Measurements from ENCODE around the gene DNAH7.

The DNAH7 gene

DNA sequence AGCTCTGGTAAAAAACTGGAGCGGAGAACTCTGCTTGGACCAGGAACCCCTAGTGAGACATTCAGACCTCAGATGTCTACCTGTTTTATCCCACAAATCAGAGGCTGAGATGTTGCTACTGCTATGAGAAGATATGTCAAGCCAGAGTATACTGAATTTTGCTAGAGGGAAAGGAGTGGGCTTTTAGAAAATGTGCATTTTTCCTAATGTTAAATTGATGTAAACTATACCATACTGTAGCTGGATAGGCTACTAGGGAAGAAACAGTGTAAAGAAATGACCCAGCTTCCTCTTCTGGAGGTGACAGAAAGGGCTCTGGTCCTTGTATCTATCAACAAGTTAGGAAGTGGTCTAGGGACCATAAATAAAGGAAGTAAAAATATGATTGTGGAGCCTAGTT, 346.6 kb downstream of the DNAH7 start:
- no peak overlapping the region for H3K9ac ChIP-seq (ENCODE audit: low read length in 5 of 5)
- no peaks in the 10 kb centered on the region for H3K4me1 ChIP-seq (ENCODE audit: control insufficient read depth in 5 of 5, insufficient read depth in 5 of 5, low read length in 5 of 5)
- H3K36me3 ChIP-seq (ENCODE audit: control insufficient read depth in 5 of 5, insufficient read depth in 5 of 5, low read length in 5 of 5): peaks cover 13 to 29% (median 19%) of the 10 kb centered on the region in 5 donors
- no peaks in the 10 kb centered on the region for H3K9me3 ChIP-seq (ENCODE audit: control insufficient read depth in 5 of 5, low read length in 5 of 5)
- H3K27me3 ChIP-seq (ENCODE audit: control insufficient read depth in 5 of 5, insufficient read depth in 4 of 5, low read length in 5 of 5): no peaks in the 10 kb centered on the region
- no peak overlapping the region for H3K27ac ChIP-seq (ENCODE audit: low read depth, low read length)
- no peak overlapping the region for H3K4me3 ChIP-seq (ENCODE audit: low read depth in 1 of 5, low read length in 5 of 5)

GRCh38 chr2:195721042-195721441, 347.6 kb downstream of the DNAH7 start:
- no peaks in the 10 kb centered on the region for H3K27me3 ChIP-seq (ENCODE audit: control insufficient read depth in 5 of 5, insufficient read depth in 4 of 5, low read length in 5 of 5)
- no peak overlapping the region for H3K27ac ChIP-seq (ENCODE audit: low read depth, low read length)
- H3K9ac ChIP-seq (ENCODE audit: low read length in 5 of 5): no peak overlapping the region
- no peaks in the 10 kb centered on the region for H3K9me3 ChIP-seq (ENCODE audit: control insufficient read depth in 5 of 5, low read length in 5 of 5)
- H3K4me3 ChIP-seq (ENCODE audit: low read depth in 1 of 5, low read length in 5 of 5): no peak overlapping the region
- H3K36me3 ChIP-seq (ENCODE audit: control insufficient read depth in 5 of 5, insufficient read depth in 5 of 5, low read length in 5 of 5): peaks cover 19 to 35% (median 24%) of the 10 kb centered on the region in 5 donors
- no peaks in the 10 kb centered on the region for H3K4me1 ChIP-seq (ENCODE audit: control insufficient read depth in 5 of 5, insufficient read depth in 5 of 5, low read length in 5 of 5)

- Histone ChIP-seq H3K36me3 (ENCODE audit: control insufficient read depth in 5 of 5, insufficient read depth in 5 of 5, low read length in 5 of 5) (peaks cover 13 to 36% (median 26%) of the 10 kb centered on the region in 5 donors), H3K27me3 (ENCODE audit: control insufficient read depth in 5 of 5, insufficient read depth in 4 of 5, low read length in 5 of 5) (no peaks in the 10 kb centered on the region), H3K27ac (ENCODE audit: low read depth, low read length) (no peak overlapping the region), H3K9ac (ENCODE audit: low read length in 5 of 5) (no peak overlapping the region), H3K4me3 (ENCODE audit: low read depth in 1 of 5, low read length in 5 of 5) (no peak overlapping the region), H3K4me1 (ENCODE audit: control insufficient read depth in 5 of 5, insufficient read depth in 5 of 5, low read length in 5 of 5) (no peaks in the 10 kb centered on the region), H3K9me3 (ENCODE audit: control insufficient read depth in 5 of 5, low read length in 5 of 5) (no peaks in the 10 kb centered on the region)
Observed at GRCh38 chr2:195716466-195716865, 352.2 kb downstream of the DNAH7 start.

GRCh38 chr2:195711478-195711877, 357.2 kb downstream of the DNAH7 start:
- H3K9me3 ChIP-seq (ENCODE audit: control insufficient read depth in 5 of 5, low read length in 5 of 5): no peaks in the 10 kb centered on the region
- no peak overlapping the region for H3K9ac ChIP-seq (ENCODE audit: low read length in 5 of 5)
- H3K27ac ChIP-seq (ENCODE audit: low read depth, low read length): no peak overlapping the region
- no peaks in the 10 kb centered on the region for H3K4me1 ChIP-seq (ENCODE audit: control insufficient read depth in 5 of 5, insufficient read depth in 5 of 5, low read length in 5 of 5)
- no peak overlapping the region for H3K4me3 ChIP-seq (ENCODE audit: low read depth in 1 of 5, low read length in 5 of 5)
- no peaks in the 10 kb centered on the region for H3K27me3 ChIP-seq (ENCODE audit: control insufficient read depth in 5 of 5, insufficient read depth in 4 of 5, low read length in 5 of 5)
- H3K36me3 ChIP-seq (ENCODE audit: control insufficient read depth in 5 of 5, insufficient read depth in 5 of 5, low read length in 5 of 5): peaks cover 8 to 24% (median 18%) of the 10 kb centered on the region in 5 donors

DNA sequence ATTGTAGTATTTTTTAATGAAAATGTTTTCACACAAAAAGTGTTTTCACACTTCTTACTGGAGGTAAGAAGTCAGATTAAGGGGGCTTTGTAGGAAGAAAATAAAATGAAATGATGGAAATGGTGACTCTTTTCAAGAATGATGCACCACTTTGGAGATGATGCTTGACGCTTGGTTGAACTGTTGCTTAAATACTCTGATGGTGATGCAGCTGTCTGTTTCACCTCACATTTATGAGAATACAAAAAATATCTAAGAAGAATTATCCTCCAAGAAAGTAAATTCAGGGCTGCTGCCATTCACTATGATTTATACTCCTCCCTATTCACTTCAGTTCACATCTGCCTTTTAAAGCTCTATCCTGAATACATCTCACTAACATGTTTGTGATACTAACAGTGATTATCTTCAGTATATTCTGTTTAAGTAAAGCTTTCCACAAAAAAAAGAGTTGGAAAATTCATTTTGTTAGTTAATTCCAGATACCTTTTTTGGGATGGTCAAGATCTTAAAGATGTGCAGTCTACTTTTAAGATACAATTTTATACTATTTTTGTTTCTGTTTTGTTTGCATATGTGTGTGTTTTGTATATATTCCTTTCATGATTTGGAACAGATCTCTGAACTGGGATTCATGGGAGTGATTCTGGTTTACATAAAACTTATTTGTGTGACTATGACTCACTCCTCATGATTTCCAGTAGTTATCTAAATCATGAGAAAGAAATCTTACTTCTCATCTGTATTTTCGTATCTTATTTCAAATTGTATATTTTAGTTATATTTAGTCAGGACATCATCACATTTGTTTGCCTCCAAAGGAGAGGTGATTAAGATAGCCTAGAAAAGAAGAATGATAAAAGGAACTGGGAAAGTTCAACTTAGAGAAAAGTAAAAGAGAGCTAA, 358.5 kb downstream of the DNAH7 start:
- H3K27ac ChIP-seq (ENCODE audit: low read depth, low read length): no peak overlapping the region
- no peaks in the 10 kb centered on the region for H3K9me3 ChIP-seq (ENCODE audit: control insufficient read depth in 5 of 5, low read length in 5 of 5)
- no peak overlapping the region for H3K4me3 ChIP-seq (ENCODE audit: low read depth in 1 of 5, low read length in 5 of 5)
- H3K4me1 ChIP-seq (ENCODE audit: control insufficient read depth in 5 of 5, insufficient read depth in 5 of 5, low read length in 5 of 5): no peaks in the 10 kb centered on the region
- no peak overlapping the region for H3K9ac ChIP-seq (ENCODE audit: low read length in 5 of 5)
- H3K27me3 ChIP-seq (ENCODE audit: control insufficient read depth in 5 of 5, insufficient read depth in 4 of 5, low read length in 5 of 5): no peaks in the 10 kb centered on the region
- H3K36me3 ChIP-seq (ENCODE audit: control insufficient read depth in 5 of 5, insufficient read depth in 5 of 5, low read length in 5 of 5): peaks cover 8 to 18% (median 11%) of the 10 kb centered on the region in 5 donors

DNA sequence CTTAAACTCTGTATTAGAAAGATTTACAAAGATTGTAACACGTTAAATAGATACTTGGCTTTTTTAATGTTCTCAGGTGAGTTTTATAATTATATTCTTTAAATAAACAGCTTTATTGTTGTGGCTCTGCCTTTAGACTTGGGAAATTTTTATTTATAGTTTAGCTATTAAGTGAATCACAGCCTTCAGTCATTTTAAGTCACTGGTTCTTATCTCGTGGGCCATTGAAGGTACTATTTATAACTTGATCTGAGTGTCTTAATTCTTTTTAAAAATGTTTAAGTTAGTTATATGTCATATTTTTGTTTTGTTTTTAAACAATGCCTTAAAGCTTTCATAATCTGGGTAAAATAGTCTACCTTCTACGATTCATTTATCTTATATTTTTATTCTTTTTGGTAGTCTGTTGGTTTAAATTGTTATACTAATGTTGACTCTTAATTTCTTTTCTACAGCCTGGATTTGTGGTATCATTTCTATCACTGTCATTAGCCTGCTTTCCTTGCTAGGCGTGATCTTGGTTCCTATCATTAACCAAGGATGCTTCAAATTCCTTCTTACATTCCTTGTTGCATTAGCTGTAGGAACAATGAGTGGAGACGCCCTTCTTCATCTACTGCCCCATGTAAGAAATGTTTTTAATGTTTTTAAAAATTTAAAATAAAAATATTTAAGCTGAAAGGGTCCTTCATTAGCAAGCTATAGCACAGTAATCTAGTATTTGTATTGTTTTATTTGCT, 362.3 kb downstream of the DNAH7 start:
- Histone ChIP-seq H3K27ac (ENCODE audit: low read depth, low read length) (no peak overlapping the region), H3K9me3 (ENCODE audit: control insufficient read depth in 5 of 5, low read length in 5 of 5) (no peaks in the 10 kb centered on the region), H3K36me3 (ENCODE audit: control insufficient read depth in 5 of 5, insufficient read depth in 5 of 5, low read length in 5 of 5) (peaks cover 2 to 10% (median 7%) of the 10 kb centered on the region in 5 donors), H3K4me3 (ENCODE audit: low read depth in 1 of 5, low read length in 5 of 5) (no peak overlapping the region), H3K27me3 (ENCODE audit: control insufficient read depth in 5 of 5, insufficient read depth in 4 of 5, low read length in 5 of 5) (no peaks in the 10 kb centered on the region), H3K4me1 (ENCODE audit: control insufficient read depth in 5 of 5, insufficient read depth in 5 of 5, low read length in 5 of 5) (no peaks in the 10 kb centered on the region), H3K9ac (ENCODE audit: low read length in 5 of 5) (no peak overlapping the region)

- H3K9ac ChIP-seq (ENCODE audit: low read length in 5 of 5): no peak overlapping the region
- H3K36me3 ChIP-seq (ENCODE audit: control insufficient read depth in 5 of 5, insufficient read depth in 5 of 5, low read length in 5 of 5): peaks cover 0 to under 1% (median 0%) of the 10 kb centered on the region in 5 donors
- no peak overlapping the region for H3K4me3 ChIP-seq (ENCODE audit: low read depth in 1 of 5, low read length in 5 of 5)
- H3K9me3 ChIP-seq (ENCODE audit: control insufficient read depth in 5 of 5, low read length in 5 of 5): peaks cover 6 to 11% (median 10%) of the 10 kb centered on the region in 5 donors
- no peak overlapping the region for H3K27ac ChIP-seq (ENCODE audit: low read depth, low read length)
- H3K27me3 ChIP-seq (ENCODE audit: control insufficient read depth in 5 of 5, insufficient read depth in 4 of 5, low read length in 5 of 5): no peaks in the 10 kb centered on the region
- no peaks in the 10 kb centered on the region for H3K4me1 ChIP-seq (ENCODE audit: control insufficient read depth in 5 of 5, insufficient read depth in 5 of 5, low read length in 5 of 5)
Observed at GRCh38 chr2:195700480-195700879, 368.2 kb downstream of the DNAH7 start.

GRCh38 chr2:195697681-195698220, 370.9 kb downstream of the DNAH7 start:
- Histone ChIP-seq H3K9ac (ENCODE audit: low read length in 5 of 5) (no peak overlapping the region), H3K36me3 (ENCODE audit: control insufficient read depth in 5 of 5, insufficient read depth in 5 of 5, low read length in 5 of 5) (peaks cover 0 to 5% (median 4%) of the 10 kb centered on the region in 5 donors), H3K4me3 (ENCODE audit: low read depth in 1 of 5, low read length in 5 of 5) (no peak overlapping the region), H3K4me1 (ENCODE audit: control insufficient read depth in 5 of 5, insufficient read depth in 5 of 5, low read length in 5 of 5) (no peaks in the 10 kb centered on the region), H3K27ac (ENCODE audit: low read depth, low read length) (no peak overlapping the region), H3K9me3 (ENCODE audit: control insufficient read depth in 5 of 5, low read length in 5 of 5) (peaks cover 6 to 15% (median 10%) of the 10 kb centered on the region in 5 donors), H3K27me3 (ENCODE audit: control insufficient read depth in 5 of 5, insufficient read depth in 4 of 5, low read length in 5 of 5) (no peaks in the 10 kb centered on the region)

GRCh38 chr2:195696012-195696411, 372.6 kb downstream of the DNAH7 start:
- H3K9me3 ChIP-seq (ENCODE audit: control insufficient read depth in 5 of 5, low read length in 5 of 5): peaks cover 6 to 18% (median 10%) of the 10 kb centered on the region in 5 donors

More at GRCh38 chr2:195696012-195696411, 372.6 kb downstream of the DNAH7 start:
- H3K4me1 ChIP-seq (ENCODE audit: control insufficient read depth in 5 of 5, insufficient read depth in 5 of 5, low read length in 5 of 5): no peaks in the 10 kb centered on the region
- no peak overlapping the region for H3K27ac ChIP-seq (ENCODE audit: low read depth, low read length)
- no peak overlapping the region for H3K9ac ChIP-seq (ENCODE audit: low read length in 5 of 5)
- no peak overlapping the region for H3K4me3 ChIP-seq (ENCODE audit: low read depth in 1 of 5, low read length in 5 of 5)
- H3K36me3 ChIP-seq (ENCODE audit: control insufficient read depth in 5 of 5, insufficient read depth in 5 of 5, low read length in 5 of 5): peaks cover 0 to 5% (median 4%) of the 10 kb centered on the region in 5 donors
- H3K27me3 ChIP-seq (ENCODE audit: control insufficient read depth in 5 of 5, insufficient read depth in 4 of 5, low read length in 5 of 5): no peaks in the 10 kb centered on the region

All from subcutaneous abdominal adipose tissue (tissue), 5 donors.